Muscle layer of colon (tissue), 2 donors: ENCODE data around the gene CCDC88C.

ENCODE experiments used
- H3K27ac ChIP-seq: one replicate; pipeline ENCODE4 v1.7.0; 2013; ENCODE audit warnings: low read depth, mild to moderate bottlenecking, low read length, moderate library complexity
- H3K27me3 ChIP-seq, 2 donors: one replicate each; pipeline ENCODE4 v1.7.0; 2013; ENCODE audit warnings: low read length in 2 of 2, mild to moderate bottlenecking in 2 of 2; ENCODE audit not compliant: insufficient read depth in 2 of 2, control insufficient read depth in 1 of 2
- H3K36me3 ChIP-seq: one replicate; pipeline ENCODE4 v1.7.0; 2013; ENCODE audit warnings: mild to moderate bottlenecking, low read length; ENCODE audit not compliant: insufficient read depth
- H3K4me1 ChIP-seq: one replicate; pipeline ENCODE4 v1.7.0; 2013; ENCODE audit warnings: mild to moderate bottlenecking, low read length; ENCODE audit not compliant: insufficient read depth
- H3K4me3 ChIP-seq, 2 donors: one replicate each; pipeline ENCODE4 v1.7.0; 2013; ENCODE audit warnings: low read length in 2 of 2, low read depth in 1 of 2, mild to moderate bottlenecking in 1 of 2, moderate library complexity in 1 of 2
- H3K9ac ChIP-seq: one replicate; pipeline ENCODE4 v1.7.0; 2013; ENCODE audit warnings: low read length
- H3K9me3 ChIP-seq: one replicate; pipeline ENCODE4 v1.7.0; 2013; ENCODE audit warnings: mild to moderate bottlenecking, low read length
- donor health status: abdominal sarcoma.
- donor health status: Adenocarcinoma of cecum.

CCDC88C gene

DNA sequence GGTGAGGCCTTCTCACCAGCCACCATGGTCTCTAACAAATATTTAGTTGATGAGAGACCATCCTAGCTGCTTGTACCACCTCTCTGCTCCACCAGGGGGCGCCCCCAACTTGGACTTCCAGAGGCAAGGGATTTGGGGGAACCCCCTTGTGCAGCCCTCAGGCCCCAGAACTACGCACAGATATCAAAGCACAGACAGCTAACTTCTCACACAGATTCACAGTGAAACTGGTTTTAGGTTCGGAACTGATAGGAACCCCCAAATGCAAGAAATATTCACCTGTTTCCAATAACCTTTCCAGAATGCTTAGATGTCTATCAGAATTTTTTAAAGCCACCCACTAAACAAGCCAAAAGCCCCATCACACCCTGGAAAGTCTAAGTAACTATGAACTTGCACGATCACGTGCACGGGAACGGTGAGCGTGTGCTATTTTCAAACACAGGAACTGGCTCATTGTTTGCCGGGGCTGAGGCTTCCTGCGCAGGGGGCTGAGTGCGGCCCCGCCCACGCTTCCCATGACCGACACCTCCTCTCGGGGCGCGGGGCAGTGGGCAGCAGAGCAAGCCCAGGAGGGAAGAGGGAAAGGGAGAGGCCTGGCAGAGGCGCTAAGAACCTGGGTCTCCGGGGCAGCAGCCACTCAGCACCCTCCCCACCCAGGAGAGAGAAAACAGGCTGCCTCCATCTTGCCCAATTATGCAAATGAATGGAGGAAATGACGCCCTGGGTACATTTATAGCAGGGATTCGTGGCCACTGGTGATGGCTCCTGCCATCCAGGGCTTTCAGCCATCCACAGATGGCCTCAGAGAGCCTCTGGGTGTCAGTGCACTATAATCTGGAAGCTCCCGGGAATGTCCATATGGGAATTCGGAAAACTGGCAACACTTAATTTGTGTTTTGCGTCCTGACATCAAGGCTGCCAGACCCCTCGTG, 93.7 kb downstream of the CCDC88C start:
- peak overlapping the region in 1 of 2 donors; percentile 43 for H3K4me3 ChIP-seq

GRCh38 chr14:91323031-91323430, 94.6 kb downstream of the CCDC88C start:
- H3K27me3 ChIP-seq: no peaks in the 10 kb centered on the region
- no peaks in the 10 kb centered on the region for H3K9me3 ChIP-seq
- peaks cover 19% of the 10 kb centered on the region for H3K4me1 ChIP-seq
- H3K27ac ChIP-seq: no peak overlapping the region
- H3K4me3 ChIP-seq: no peak overlapping the region
- H3K36me3 ChIP-seq: no peaks in the 10 kb centered on the region
- no peak overlapping the region for H3K9ac ChIP-seq

More for the DNA sequence above, 93.7 kb downstream of the CCDC88C start:
- H3K27me3 ChIP-seq: no peaks in the 10 kb centered on the region
- no peaks in the 10 kb centered on the region for H3K36me3 ChIP-seq
- peaks cover 19% of the 10 kb centered on the region for H3K4me1 ChIP-seq
- no peak overlapping the region for H3K27ac ChIP-seq
- H3K9me3 ChIP-seq: no peaks in the 10 kb centered on the region
- H3K9ac ChIP-seq: no peak overlapping the region

GRCh38 chr14:91322623-91323022, 95.0 kb downstream of the CCDC88C start:
- Histone ChIP-seq H3K27ac (no peak overlapping the region), H3K27me3 (no peaks in the 10 kb centered on the region), H3K9ac (no peak overlapping the region), H3K4me3 (no peak overlapping the region), H3K9me3 (no peaks in the 10 kb centered on the region), H3K36me3 (no peaks in the 10 kb centered on the region), H3K4me1 (peaks cover 21% of the 10 kb centered on the region)

DNA sequence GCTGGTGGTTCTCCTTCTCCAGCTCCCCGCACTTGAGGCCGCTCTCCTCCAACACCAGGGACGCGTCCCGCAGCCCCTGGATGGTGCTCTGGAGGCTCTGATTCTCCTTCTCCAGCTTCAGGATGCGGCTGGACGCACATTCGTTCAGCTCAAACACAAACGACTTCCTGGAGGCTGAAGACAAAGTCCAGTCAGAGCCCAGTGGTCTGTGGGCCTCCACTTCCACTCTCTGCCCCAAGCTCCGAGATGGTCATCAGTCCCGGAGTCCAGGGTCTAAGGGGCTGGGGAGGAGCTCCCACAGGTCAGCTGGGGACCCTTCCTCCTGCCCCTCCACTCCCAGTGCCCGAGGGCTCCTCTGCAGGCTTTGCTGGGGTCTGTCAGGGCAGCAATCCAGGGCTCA, 96.5 kb downstream of the CCDC88C start:
- no peaks in the 10 kb centered on the region for H3K9me3 ChIP-seq
- H3K9ac ChIP-seq: no peak overlapping the region
- H3K36me3 ChIP-seq: no peaks in the 10 kb centered on the region
- no peaks in the 10 kb centered on the region for H3K27me3 ChIP-seq
- H3K27ac ChIP-seq: no peak overlapping the region
- no peak overlapping the region for H3K4me3 ChIP-seq
- peaks cover 30% of the 10 kb centered on the region for H3K4me1 ChIP-seq

DNA sequence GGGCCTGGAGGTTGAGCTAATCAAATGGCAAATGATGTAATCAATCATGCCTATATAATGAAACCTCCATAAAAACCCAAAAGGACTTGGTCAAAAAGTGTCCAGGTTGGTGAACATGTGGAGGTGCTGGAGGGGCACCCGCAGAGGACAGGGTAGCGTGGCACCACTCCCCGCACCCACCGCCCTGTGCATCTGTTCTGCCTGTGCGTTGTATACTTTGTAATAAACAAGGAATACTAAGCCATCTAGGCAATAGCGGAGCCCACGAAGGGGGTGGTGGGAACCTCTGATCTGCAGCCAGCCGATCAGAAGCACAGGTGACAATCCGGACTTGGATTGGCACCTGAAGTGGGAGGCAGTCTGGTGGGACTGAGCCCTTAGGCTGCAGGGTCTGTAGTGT, 97.4 kb downstream of the CCDC88C start:
- Histone ChIP-seq H3K36me3 (no peaks in the 10 kb centered on the region), H3K27ac (no peak overlapping the region), H3K27me3 (no peaks in the 10 kb centered on the region), H3K9ac (no peak overlapping the region), H3K4me3 (no peak overlapping the region), H3K9me3 (no peaks in the 10 kb centered on the region), H3K4me1 (peaks cover 30% of the 10 kb centered on the region)

- Histone ChIP-seq H3K9me3 (no peaks in the 10 kb centered on the region), H3K27me3 (no peaks in the 10 kb centered on the region), H3K4me3 (no peak overlapping the region), H3K27ac (no peak overlapping the region), H3K36me3 (no peaks in the 10 kb centered on the region), H3K9ac (no peak overlapping the region), H3K4me1 (peaks cover 19% of the 10 kb centered on the region)
These were observed 98.7 kb downstream of the CCDC88C start for GRCh38 chr14:91318911-91319310.

DNA sequence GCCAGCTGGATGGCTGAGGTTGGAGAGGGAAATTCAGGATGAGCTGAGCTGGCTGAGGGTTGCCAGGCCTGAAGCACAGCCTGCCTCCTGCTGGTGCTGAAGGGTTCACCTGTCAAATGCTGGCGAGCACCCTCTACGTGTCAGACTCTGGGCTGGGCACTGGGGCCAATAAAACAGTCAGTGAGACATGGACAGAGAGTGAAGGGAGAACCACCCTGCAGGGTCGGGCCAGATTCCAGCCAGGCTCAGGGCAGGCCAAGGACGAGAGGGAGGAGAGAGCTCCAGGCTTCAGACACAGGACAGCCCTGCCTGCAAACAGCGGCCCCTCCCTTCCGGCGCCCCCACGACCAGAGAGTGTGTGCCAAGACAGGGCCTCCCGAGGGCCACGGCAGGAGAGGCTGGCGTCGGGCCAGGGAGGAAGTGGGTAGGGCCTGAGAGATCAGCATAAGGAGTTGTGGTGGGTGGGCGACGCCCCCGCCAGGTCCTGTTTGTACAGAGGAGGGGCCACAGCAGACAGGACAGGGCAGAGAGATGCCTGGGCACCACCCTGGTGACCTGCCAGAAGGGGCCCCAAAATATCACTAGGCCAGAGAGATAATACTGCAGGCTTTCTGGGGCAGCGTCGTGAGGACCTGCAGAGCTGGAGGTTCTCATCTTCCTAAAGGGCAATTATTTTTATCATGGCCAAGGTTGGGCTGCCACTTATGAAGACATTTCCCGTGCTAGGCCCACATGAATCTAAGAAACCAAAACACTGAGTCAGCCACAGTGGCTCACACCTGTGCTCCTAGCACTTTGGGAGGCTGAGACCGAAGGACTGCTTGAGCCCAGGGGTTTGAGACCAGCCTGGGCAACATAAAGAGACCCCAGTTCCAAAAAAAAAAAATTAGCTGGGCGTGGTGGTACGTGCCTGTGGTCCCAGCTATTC, 100.0 kb downstream of the CCDC88C start:
- no peaks in the 10 kb centered on the region for H3K9me3 ChIP-seq
- no peaks in the 10 kb centered on the region for H3K27me3 ChIP-seq
- H3K9ac ChIP-seq: no peak overlapping the region
- H3K4me3 ChIP-seq: no peak overlapping the region
- no peak overlapping the region for H3K27ac ChIP-seq
- no peaks in the 10 kb centered on the region for H3K36me3 ChIP-seq
- peaks cover 12% of the 10 kb centered on the region for H3K4me1 ChIP-seq

DNA sequence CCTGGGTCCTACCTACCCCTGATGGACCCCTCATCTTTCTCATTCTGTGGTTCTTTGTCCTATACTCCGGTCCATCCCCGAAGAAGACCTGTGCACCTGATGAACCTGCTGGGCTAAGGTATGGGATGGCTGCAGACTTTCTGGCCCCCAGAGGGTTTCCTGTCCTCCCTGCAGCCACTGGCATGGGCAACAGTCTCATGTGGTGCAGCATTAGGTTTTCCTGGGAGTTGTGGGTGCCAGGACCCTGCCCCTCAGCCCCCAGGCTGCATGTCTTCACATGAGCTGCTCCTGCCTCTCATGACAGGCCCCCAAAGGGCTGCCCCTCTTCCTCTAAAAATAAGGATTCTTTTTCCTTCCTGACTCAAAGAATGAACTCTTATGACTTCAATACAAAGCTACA, 100.9 kb downstream of the CCDC88C start:
- Histone ChIP-seq H3K4me1 (peaks cover 12% of the 10 kb centered on the region), H3K9ac (no peak overlapping the region), H3K36me3 (no peaks in the 10 kb centered on the region), H3K9me3 (no peaks in the 10 kb centered on the region), H3K4me3 (no peak overlapping the region), H3K27me3 (no peaks in the 10 kb centered on the region), H3K27ac (no peak overlapping the region)

GRCh38 chr14:91315844-91316267, 101.8 kb downstream of the CCDC88C start:
- Histone ChIP-seq H3K27ac (no peak overlapping the region), H3K4me1 (peaks cover 12% of the 10 kb centered on the region), H3K9me3 (no peaks in the 10 kb centered on the region), H3K36me3 (no peaks in the 10 kb centered on the region), H3K4me3 (no peak overlapping the region), H3K9ac (no peak overlapping the region), H3K27me3 (no peaks in the 10 kb centered on the region)

- H3K36me3 ChIP-seq: no peaks in the 10 kb centered on the region
These were observed 103.8 kb downstream of the CCDC88C start for GRCh38 chr14:91313852-91314251.

GRCh38 chr14:91313154-91313850, 104.3 kb downstream of the CCDC88C start:
- Histone ChIP-seq H3K27ac (no peak overlapping the region), H3K36me3 (no peaks in the 10 kb centered on the region), H3K27me3 (no peaks in the 10 kb centered on the region), H3K9me3 (no peaks in the 10 kb centered on the region), H3K4me1 (peaks cover 12% of the 10 kb centered on the region), H3K9ac (no peak overlapping the region), H3K4me3 (no peak overlapping the region)

More at GRCh38 chr14:91313852-91314251, 103.8 kb downstream of the CCDC88C start:
- no peak overlapping the region for H3K4me3 ChIP-seq
- H3K4me1 ChIP-seq: peaks cover 12% of the 10 kb centered on the region
- no peaks in the 10 kb centered on the region for H3K9me3 ChIP-seq
- H3K27ac ChIP-seq: no peak overlapping the region
- H3K9ac ChIP-seq: no peak overlapping the region
- no peaks in the 10 kb centered on the region for H3K27me3 ChIP-seq
